ENCODE measurements around the gene TERF2IP. TPM values are rescaled to one million over a fixed set of nuclear protein-coding genes. Genes with fewer than 3 reads are reported as not detected.
A peak's percentile ranks its signal among the peaks of the same experiment; 100 is the strongest.

TERF2IP gene, protein sequence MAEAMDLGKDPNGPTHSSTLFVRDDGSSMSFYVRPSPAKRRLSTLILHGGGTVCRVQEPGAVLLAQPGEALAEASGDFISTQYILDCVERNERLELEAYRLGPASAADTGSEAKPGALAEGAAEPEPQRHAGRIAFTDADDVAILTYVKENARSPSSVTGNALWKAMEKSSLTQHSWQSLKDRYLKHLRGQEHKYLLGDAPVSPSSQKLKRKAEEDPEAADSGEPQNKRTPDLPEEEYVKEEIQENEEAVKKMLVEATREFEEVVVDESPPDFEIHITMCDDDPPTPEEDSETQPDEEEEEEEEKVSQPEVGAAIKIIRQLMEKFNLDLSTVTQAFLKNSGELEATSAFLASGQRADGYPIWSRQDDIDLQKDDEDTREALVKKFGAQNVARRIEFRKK
- 41.6 and 42.3 TPM in 2 replicates for total RNA-seq (2014; rRNA removed; shearing (Covaris generic))
- 64.3 and 69.3 TPM in 2 replicates for total RNA-seq (2022)
- Bru-seq, nascent RNA: percentile 93 among the genes with signal in this experiment
- percentile 79 among the genes with signal in this experiment for BruChase-seq, experiment 1, labeled RNA remaining after a 6-hour chase
- percentile 96 among the genes with signal in this experiment for BruChase-seq, experiment 2, labeled RNA remaining after a 2-hour chase
- long read RNA-seq, transcript TERF2IP-201 (3 exons, 2,118 nt): major isoform, 303 of 332 reads
- long read RNA-seq, partial matches to known transcripts: 15 of 332 reads
- long read RNA-seq, other reads (novel, unspliced or antisense): 12 of 332 reads

DNA sequence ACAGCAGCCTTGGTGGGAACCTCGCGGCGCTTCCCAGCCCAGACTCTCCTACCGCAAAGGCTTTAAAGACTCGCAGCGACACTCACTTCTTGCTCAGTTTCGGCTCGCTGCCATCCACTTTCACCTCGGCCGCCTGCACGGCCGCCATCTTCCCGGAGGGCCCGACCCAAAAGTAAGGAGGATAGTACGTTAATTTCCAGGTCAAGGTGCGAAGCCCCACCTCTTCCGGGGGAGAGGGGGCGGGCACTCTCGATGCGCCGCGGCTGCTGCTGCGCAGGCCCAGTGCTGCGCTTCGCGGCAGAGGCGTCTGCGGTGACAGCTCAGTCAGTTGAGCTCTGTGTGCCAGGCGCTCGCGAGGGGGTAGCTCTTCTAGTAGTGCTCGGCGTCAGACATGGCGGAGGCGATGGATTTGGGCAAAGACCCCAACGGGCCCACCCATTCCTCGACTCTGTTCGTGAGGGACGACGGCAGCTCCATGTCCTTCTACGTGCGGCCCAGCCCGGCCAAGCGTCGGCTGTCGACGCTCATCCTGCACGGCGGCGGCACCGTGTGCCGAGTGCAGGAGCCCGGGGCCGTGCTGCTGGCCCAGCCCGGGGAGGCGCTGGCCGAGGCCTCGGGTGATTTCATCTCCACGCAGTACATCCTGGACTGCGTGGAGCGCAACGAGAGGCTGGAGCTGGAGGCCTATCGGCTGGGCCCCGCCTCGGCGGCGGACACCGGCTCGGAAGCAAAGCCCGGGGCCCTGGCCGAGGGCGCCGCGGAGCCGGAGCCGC lies at the start of gene TERF2IP, which contains the start of gene KARS1:
TSS of gene TERF2IP (plus strand) at position 282 of the 773 bp plus-strand sequence. CDS start at position 392, 110 bp downstream.
TSS of gene KARS1 (minus strand) at position 174 of the 773 bp plus-strand sequence. CDS start at position 148, 26 bp downstream.
- CTCF ChIA-PET (ENCODE audit: unreplicated experiment): interaction anchor here (0.8 to 1.2 kb wide), 2 partner anchors 83 to 116 kb away, joined by 3 to 6 read pairs; no protein-coding TSS in a partner anchor
- peaks cover 49% of the 10 kb centered on the region for H4K20me1 ChIP-seq (ENCODE audit: insufficient read depth, low read length)
- H3K27ac ChIP-seq (ENCODE audit: low read depth, low read length, poor library complexity, severe bottlenecking): peak within 1 kb of the TSS; percentile 82
- peak within 1 kb of the TSS; percentile 69; the same call in 1 of the 2 replicates for H2AFZ ChIP-seq (ENCODE audit: low read length)
- H3K4me2 ChIP-seq (ENCODE audit: low read length): peak within 1 kb of the TSS; percentile 87
- H3K36me3 ChIP-seq (ENCODE audit: insufficient read depth, low read length): peaks cover 55% of the 10 kb centered on the region
- POLR2A ChIA-PET: interaction anchor here (0.6 to 3.2 kb wide), 13 partner anchors 8 to 124 kb away, joined by 3 to 21 read pairs (median 5); partner anchors contain the start of genes ADAT1 and GABARAPL2
- peaks cover 96% of the 10 kb centered on the region for H3K79me2 ChIP-seq (ENCODE audit: insufficient read depth, low read depth, low read length)
- TF ChIP-seq EZH2phosphoT487 (IDR thresholded peaks at IDR 0.05; ENCODE audit: borderline replicate concordance, low read depth, low read length): no peak
- TF ChIP-seq, protein P1, sequence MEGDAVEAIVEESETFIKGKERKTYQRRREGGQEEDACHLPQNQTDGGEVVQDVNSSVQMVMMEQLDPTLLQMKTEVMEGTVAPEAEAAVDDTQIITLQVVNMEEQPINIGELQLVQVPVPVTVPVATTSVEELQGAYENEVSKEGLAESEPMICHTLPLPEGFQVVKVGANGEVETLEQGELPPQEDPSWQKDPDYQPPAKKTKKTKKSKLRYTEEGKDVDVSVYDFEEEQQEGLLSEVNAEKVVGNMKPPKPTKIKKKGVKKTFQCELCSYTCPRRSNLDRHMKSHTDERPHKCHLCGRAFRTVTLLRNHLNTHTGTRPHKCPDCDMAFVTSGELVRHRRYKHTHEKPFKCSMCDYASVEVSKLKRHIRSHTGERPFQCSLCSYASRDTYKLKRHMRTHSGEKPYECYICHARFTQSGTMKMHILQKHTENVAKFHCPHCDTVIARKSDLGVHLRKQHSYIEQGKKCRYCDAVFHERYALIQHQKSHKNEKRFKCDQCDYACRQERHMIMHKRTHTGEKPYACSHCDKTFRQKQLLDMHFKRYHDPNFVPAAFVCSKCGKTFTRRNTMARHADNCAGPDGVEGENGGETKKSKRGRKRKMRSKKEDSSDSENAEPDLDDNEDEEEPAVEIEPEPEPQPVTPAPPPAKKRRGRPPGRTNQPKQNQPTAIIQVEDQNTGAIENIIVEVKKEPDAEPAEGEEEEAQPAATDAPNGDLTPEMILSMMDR (conservative IDR thresholded peaks at IDR 0.05; ENCODE audit: low read length): no peak
- peak within 1 kb of the TSS; percentile 88 for H3K4me3 ChIP-seq (ENCODE audit: low read depth, low read length, poor library complexity, severe bottlenecking)
- no peaks in the 10 kb centered on the region for H3K9me2 ChIP-seq (ENCODE audit: insufficient read depth, low read length)
- peak; percentile 93 for DNase-seq (ENCODE audit: low spot score)
- H3K9me3 ChIP-seq (ENCODE audit: low read length): no peaks in the 10 kb centered on the region
- no TSS peak for BruUV-seq (replicated peaks)
- intact Hi-C loops (cut with micrococcal nuclease; ENCODE audit: unreplicated experiment): loop anchor here (1.0 to 5.0 kb wide), 5 partner anchors 24 to 1543 kb away; partner anchors contain the start of genes ADAT1, TMEM170A and TMEM231
- peaks cover 57% of the 10 kb centered on the region for H3K4me1 ChIP-seq (ENCODE audit: insufficient read depth, low read length, poor library complexity, severe bottlenecking)

- no peak overlapping the region for H3K27ac ChIP-seq (ENCODE audit: low read depth, low read length, poor library complexity, severe bottlenecking)
- no peak overlapping the region for H3K4me3 ChIP-seq (ENCODE audit: low read depth, low read length, poor library complexity, severe bottlenecking)
- no peaks in the 10 kb centered on the region for H3K9me2 ChIP-seq (ENCODE audit: insufficient read depth, low read length)
- H3K4me2 ChIP-seq (ENCODE audit: low read length): no peak overlapping the region
- intact Hi-C loops (cut with micrococcal nuclease; ENCODE audit: unreplicated experiment): no loop called here
- peaks cover 9% of the 10 kb centered on the region; the same call in 1 of the 2 replicates for H3K9me3 ChIP-seq (ENCODE audit: low read length)
- no peaks in the 10 kb centered on the region for H3K79me2 ChIP-seq (ENCODE audit: insufficient read depth, low read depth, low read length)
- H4K20me1 ChIP-seq (ENCODE audit: insufficient read depth, low read length): no peaks in the 10 kb centered on the region
- DNase-seq (ENCODE audit: low spot score): no peak
- H3K4me1 ChIP-seq (ENCODE audit: insufficient read depth, low read length, poor library complexity, severe bottlenecking): peaks cover 9% of the 10 kb centered on the region
- no peak for TF ChIP-seq EZH2phosphoT487 (IDR thresholded peaks at IDR 0.05; ENCODE audit: borderline replicate concordance, low read depth, low read length)
- TF ChIP-seq, protein P1 (conservative IDR thresholded peaks at IDR 0.05; ENCODE audit: low read length): no peak
- H2AFZ ChIP-seq (ENCODE audit: low read length): no peak overlapping the region
- H3K36me3 ChIP-seq (ENCODE audit: insufficient read depth, low read length): peaks cover 78% of the 10 kb centered on the region
- TSS peak; percentile 28 for BruUV-seq (replicated peaks)
- CTCF ChIA-PET (ENCODE audit: unreplicated experiment): no interaction called here
- POLR2A ChIA-PET: interaction anchor here (0.6 to 0.9 kb wide), 4 partner anchors 16 to 180 kb away, joined by 3 read pairs; no protein-coding TSS in a partner anchor
These were observed 47.9 kb upstream of the TERF2IP start for GRCh38 chr16:75599452-75600277.

Measured in OCI-LY7 (cell line).